ENCODE measurements around the gene ATF5.

DNA sequence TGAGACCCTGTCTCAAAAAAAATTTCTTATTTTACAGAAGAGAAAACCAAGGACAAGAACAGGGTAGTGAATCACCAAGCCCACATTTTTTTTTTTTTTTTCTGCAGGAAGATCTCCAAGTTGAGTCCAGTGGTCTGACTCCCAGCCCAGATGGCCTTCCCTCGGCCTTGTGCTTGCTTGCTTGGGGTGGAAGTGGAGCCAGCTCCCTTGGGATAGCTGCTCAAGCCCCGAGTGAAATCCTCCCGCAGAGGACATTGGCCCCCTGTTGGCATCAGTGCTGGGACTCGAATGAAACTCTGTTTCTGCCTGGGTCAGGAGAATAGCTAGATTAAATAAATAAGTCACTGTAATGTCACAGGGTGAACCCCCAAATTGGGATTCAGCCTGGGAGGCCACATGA is 9.7 kb downstream of the ATF5 start:
- TF ChIP-seq, protein P1, sequence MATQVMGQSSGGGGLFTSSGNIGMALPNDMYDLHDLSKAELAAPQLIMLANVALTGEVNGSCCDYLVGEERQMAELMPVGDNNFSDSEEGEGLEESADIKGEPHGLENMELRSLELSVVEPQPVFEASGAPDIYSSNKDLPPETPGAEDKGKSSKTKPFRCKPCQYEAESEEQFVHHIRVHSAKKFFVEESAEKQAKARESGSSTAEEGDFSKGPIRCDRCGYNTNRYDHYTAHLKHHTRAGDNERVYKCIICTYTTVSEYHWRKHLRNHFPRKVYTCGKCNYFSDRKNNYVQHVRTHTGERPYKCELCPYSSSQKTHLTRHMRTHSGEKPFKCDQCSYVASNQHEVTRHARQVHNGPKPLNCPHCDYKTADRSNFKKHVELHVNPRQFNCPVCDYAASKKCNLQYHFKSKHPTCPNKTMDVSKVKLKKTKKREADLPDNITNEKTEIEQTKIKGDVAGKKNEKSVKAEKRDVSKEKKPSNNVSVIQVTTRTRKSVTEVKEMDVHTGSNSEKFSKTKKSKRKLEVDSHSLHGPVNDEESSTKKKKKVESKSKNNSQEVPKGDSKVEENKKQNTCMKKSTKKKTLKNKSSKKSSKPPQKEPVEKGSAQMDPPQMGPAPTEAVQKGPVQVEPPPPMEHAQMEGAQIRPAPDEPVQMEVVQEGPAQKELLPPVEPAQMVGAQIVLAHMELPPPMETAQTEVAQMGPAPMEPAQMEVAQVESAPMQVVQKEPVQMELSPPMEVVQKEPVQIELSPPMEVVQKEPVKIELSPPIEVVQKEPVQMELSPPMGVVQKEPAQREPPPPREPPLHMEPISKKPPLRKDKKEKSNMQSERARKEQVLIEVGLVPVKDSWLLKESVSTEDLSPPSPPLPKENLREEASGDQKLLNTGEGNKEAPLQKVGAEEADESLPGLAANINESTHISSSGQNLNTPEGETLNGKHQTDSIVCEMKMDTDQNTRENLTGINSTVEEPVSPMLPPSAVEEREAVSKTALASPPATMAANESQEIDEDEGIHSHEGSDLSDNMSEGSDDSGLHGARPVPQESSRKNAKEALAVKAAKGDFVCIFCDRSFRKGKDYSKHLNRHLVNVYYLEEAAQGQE (IDR thresholded peaks at IDR 0.05; ENCODE audit: borderline replicate concordance in 1 of 2, low read depth in 1 of 2, low read length in 2 of 2), result no peak
- no peak for TF ChIP-seq SPEN (CRISPR knock-in tag; IDR thresholded peaks at IDR 0.05; ENCODE audit: low read depth)
- no peak for TF ChIP-seq CTCF (CRISPR knock-in tag; IDR thresholded peaks at IDR 0.05)
- no peak for TF ChIP-seq POLR2AphosphoS5 (IDR thresholded peaks at IDR 0.05; ENCODE audit: low read depth, low read length)
- no peak for TF ChIP-seq FOXM1 (CRISPR knock-in tag; IDR thresholded peaks at IDR 0.05)
- TF ChIP-seq U2AF1 (optimal IDR thresholded peaks at IDR 0.05; ENCODE audit: low read depth, low read length), result no peak
- no peak for TF ChIP-seq ZFP36 (IDR thresholded peaks at IDR 0.05; ENCODE audit: borderline replicate concordance, low read depth, low read length, partially characterized antibody)
- TF ChIP-seq RNF2 (conservative IDR thresholded peaks at IDR 0.05; ENCODE audit: low read depth), result no peak
